NK-92 (cell line): ENCODE data around the gene BCL11A.

Experiments used
- DNase-seq: peaks from one replicate; lab custom pipeline; 2025; ENCODE audit not compliant: unreplicated experiment; lab: John Stamatoyannopoulos, UW

The BCL11A gene

GRCh38 chr2:60529136-60529784 lies 24.2 kb downstream of the BCL11A start:
- DNase-seq: no peak

DNA sequence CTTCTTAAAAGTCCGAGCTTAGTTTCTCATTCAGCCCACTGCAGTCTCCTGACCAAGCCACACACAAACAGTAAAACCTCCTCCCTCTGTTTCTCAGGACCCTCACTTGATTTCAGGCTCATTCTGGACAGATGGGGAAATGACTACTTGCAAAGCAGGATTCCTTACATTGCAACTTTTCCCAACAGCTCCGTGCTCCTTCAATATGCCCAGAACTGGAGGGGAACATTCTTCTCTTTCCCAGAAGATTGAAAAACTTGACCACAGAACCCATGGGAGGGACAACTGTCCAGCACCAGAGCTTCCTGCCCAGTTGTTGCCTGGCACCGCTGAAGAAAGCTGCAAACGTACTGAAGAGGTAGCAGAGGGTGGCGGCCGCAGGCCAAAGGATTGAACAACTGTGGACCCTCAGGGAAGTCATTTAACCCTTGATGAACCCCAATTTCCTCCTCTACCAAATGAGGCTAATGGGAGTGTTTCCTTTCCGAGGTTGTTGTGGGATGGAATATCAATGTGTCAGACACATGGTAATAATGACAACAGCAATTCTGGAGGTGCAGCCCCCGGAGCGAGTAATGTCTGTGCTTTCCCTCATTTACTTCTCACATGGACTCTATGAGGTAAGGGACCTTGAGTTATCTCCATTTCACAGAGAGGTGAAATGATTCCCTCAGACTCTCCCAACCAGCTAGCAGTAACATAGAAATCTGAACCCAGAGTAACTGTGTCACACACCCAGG lies 25.0 kb downstream of the BCL11A start:
- DNase-seq: no peak

GRCh38 chr2:60527762-60528161 lies 25.7 kb downstream of the BCL11A start:
- DNase-seq: no peak

DNA sequence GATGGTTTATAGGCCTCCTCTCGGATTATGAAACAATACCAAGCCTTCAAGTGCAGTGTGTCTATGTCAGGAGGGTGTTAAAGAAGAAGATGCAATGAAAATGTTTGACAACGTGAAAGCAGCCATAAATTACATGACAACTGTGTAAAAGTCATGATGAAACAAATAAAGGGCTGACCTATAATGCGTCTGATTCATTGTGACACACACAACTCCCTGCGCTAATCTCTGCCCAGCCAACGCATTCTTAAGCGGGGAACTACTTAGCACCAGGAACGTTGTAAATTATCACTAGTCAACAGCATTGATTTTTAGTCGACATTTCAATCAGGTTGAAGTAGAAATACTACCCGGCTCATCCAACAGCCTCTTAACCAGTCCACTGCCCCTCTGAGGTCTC lies 26.8 kb downstream of the BCL11A start:
- DNase-seq: no peak

GRCh38 chr2:60525899-60526298 lies 27.6 kb downstream of the BCL11A start:
- DNase-seq: no peak

DNA sequence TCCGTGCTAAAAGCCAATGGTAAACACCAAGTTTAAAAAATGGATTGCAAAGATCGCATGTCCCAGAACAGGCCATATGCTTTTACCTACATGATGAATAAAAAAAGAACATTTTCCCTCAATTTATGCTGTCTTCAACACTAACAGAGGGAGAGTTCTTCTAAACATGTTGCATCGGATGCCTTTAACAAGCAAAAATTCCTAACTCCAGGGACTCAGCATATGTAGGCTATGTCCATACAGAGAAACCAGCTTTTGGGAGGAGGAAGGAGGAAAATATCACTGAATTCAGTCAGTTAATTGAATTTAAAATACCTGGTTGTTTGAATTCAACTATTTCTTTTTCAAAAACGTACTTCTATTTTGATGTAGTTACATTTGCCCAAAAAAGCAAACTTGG lies 28.6 kb downstream of the BCL11A start:
- no peak for DNase-seq

DNA sequence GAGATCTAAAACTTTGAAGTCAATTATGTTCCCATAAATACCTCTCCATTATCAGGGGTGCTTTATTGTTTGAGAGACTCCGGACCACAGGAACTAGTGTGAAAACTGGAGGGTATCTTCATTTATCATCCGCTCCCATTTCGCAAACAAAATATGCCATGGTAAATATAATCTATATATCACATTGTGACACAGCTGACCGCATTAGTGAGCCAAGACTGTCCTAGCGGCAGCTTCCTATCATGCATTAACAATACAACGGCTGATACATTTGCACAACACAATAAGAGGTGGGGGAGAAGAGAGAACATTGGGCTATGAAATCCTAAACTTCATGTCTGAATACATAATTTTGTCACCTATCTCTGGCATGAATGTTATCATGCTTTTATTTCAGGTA lies 29.5 kb downstream of the BCL11A start:
- no peak for DNase-seq

GRCh38 chr2:60522462-60522861 lies 31.0 kb downstream of the BCL11A start:
- no peak for DNase-seq

DNA sequence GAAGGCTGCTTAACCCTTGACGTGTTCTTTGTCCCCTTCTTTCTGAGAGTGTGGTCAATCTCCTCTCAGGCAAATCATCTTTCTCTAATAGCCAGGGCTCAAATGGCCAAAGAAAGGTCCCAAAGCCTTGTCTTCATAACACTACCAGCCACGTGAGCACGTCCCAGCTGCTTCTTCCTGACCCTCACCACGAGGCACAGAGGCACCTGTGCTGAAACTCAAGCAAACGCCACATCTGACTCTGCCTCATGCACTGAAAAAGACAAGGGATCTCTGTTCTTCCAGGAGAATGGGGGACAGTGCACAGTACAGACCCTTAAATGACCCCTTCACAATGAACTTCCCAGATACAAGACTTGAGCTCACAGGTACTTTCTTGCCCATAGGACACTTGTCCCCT lies 31.8 kb downstream of the BCL11A start:
- DNase-seq: no peak

GRCh38 chr2:60520917-60521539 lies 32.4 kb downstream of the BCL11A start:
- DNase-seq: no peak

DNA sequence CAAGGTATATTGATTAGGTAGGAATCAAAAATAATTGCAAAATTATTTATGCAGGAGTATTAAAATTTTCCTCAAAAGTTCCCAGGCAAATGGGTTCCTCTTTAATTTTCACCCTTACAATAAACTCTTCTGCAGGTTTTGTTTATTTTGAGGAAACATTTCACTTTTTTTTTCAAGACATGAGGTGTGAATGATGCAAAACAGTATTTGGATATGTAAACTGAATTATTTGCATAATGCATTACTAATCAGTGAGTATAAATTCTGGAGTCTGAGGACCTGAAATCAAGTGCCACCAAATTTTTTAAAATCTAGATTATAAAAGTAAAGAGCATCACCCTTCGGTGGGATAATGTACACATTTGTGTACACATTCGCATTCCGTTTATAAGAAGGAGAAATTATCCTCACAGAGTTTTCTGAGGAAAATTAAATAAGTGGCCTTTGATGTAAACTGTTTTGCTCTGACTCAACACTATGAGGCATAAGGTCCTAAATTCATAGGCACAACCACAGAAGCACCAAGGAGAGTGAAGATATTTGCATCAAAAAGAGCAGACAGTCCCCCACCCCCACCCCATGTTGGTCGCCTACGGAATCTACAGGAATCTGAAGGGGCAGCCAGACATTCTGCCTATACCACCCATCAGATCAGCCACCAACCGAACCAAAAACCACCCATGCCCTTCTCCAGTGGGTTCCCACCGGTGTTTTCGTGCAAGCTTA lies 33.1 kb downstream of the BCL11A start:
- no peak for DNase-seq

- no peak for DNase-seq
Measured at GRCh38 chr2:60519231-60519863, 34.1 kb downstream of the BCL11A start.

- no peak for DNase-seq
Measured at GRCh38 chr2:60518567-60518966, 34.9 kb downstream of the BCL11A start.

DNA sequence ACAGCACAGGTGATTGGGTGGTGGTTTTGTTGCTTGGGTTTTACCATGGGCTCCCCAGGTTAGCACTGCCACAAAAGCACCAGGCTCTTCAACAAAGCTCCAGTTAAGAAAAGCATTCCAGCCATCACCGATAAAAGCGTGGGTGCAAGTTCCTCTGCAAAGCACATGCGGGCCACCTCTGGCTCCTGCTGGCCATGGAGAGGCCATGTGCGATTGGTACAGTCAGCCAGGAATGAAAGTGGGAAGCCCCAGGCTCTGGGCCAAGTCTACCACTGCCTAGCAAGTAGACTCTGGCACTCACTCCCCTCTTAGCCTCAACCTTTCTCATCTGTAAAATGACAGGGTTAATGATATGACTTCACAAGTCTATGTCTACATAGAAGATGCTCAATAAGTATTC lies 36.0 kb downstream of the BCL11A start:
- no peak for DNase-seq

DNA sequence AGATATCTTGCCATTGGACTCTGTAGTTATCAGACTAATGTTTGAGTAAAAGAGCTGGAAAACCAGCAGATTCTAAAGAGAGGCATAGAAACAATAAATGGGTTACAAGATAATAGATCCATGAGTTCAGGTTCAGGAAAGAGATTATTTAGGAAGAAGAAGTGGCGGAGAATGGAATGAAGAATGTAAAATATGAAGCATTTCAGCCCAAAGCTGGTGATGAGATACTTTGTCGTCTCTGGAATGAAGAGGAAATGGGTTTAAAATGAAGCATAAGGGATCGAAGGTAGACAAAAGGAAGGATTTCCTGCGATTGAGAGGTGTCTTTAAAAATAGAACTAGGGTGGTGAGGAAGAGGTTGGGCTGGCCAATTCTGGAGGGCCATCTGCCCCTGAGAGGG lies 36.6 kb downstream of the BCL11A start:
- DNase-seq: no peak

- no peak for DNase-seq
Measured at GRCh38 chr2:60516383-60516811, 37.1 kb downstream of the BCL11A start.

DNA sequence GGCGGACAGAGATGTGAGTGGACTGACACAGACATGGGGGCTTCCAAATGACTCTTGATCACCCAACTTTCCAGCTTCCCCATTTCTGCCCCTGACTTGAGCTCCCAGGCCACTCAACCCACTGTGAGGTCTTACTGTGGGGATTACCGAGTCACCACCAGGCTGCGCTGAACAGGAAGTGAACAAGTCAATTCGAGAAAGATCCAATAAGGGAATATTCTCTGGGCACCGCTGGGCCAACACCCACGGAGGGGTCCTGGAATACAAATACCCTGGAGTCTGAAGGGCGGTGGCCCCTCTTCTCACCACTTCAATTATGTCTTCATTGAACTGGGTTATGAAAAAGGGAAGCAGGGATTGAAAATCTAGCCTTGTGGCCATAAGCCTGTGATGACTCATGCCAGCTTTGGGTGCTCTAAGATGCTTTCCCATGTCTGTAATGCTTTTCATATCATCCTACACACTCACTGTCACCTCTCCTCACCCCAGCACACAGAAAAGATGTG lies 37.7 kb downstream of the BCL11A start:
- DNase-seq: no peak

- DNase-seq: no peak
Measured at GRCh38 chr2:60513996-60514395, 39.5 kb downstream of the BCL11A start.

DNA sequence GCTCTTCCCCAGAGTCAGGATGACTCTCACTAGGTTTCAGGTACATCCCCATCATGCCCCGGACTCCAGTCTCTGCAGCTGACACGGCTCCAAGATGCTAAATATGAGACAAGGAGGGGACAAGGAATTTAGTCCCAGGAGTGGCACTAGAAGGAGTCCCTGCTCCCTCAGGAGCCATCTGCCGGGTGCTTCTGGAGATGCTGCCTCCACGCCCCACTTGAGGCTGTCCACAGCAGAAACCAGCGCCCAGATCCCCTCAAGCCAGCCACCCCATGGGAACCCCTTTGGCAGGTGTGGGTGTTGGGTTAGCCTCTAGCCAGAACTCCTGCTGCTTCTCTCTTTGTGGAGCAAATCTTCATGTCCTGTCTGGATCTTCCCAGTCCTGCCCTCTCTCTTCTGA lies 40.3 kb downstream of the BCL11A start:
- DNase-seq: no peak

DNA sequence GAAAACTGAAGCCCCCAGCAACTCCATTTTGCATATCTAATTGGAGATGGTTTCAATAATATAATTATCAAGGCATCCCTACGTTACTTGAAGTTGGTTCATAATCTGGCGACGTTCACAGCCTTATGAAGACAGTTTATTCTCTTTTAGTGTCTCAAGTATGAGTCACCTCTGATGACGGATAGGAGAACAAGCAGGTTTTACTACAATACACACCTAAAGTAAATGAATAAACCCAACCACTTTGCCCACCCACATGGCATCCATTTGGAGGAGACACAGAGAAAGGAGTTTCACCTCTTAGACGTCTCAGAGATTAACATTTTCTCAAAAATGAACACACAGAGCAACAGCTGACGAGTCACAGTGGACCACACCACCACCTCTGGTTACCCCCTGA lies 40.8 kb downstream of the BCL11A start:
- DNase-seq: no peak

- DNase-seq: no peak
Measured at GRCh38 chr2:60512062-60512622, 41.3 kb downstream of the BCL11A start.
